ENCODE measurements around the gene TES.
"Not testable (repeated sequence)": the region's sequence is repeated elsewhere in the genome, so short reads cannot be mapped to it uniquely, and the experiment has no call there.

The TES gene

GRCh38 chr7:116242178-116242577 lies 31.8 kb downstream of the TES start:
- Histone ChIP-seq H3K79me2 (ENCODE audit: control insufficient read depth, insufficient read depth, low read length, unreplicated experiment) (no peaks in the 10 kb centered on the region), H3K27me3 (ENCODE audit: insufficient read depth, low read length) (no peaks in the 10 kb centered on the region), H2AFZ (ENCODE audit: low read length, unreplicated experiment) (no peak overlapping the region), H3K27ac (ENCODE audit: low read depth, low read length) (no peak overlapping the region), H3K4me1 (ENCODE audit: control insufficient read depth, insufficient read depth, low read length, unreplicated experiment) (no peaks in the 10 kb centered on the region), H3K36me3 (ENCODE audit: insufficient read depth, low read length) (no peaks in the 10 kb centered on the region), H3K4me3 (ENCODE audit: low read depth, low read length) (no peak overlapping the region)

- Histone ChIP-seq H3K4me3 (ENCODE audit: low read depth, low read length) (no peak overlapping the region), H2AFZ (ENCODE audit: low read length, unreplicated experiment) (no peak overlapping the region), H3K27ac (ENCODE audit: low read depth, low read length) (no peak overlapping the region), H3K79me2 (ENCODE audit: control insufficient read depth, insufficient read depth, low read length, unreplicated experiment) (no peaks in the 10 kb centered on the region), H3K4me1 (ENCODE audit: control insufficient read depth, insufficient read depth, low read length, unreplicated experiment) (no peaks in the 10 kb centered on the region), H3K36me3 (ENCODE audit: insufficient read depth, low read length) (no peaks in the 10 kb centered on the region), H3K27me3 (ENCODE audit: insufficient read depth, low read length) (no peaks in the 10 kb centered on the region)
These were observed 32.4 kb downstream of the TES start for GRCh38 chr7:116242759-116243158.

GRCh38 chr7:116244803-116245202 lies 34.5 kb downstream of the TES start:
- H3K4me3 ChIP-seq (ENCODE audit: low read depth, low read length); H3K27me3 ChIP-seq (ENCODE audit: insufficient read depth, low read length); H3K27ac ChIP-seq (ENCODE audit: low read depth, low read length); H2AFZ ChIP-seq (ENCODE audit: low read length, unreplicated experiment); H3K36me3 ChIP-seq (ENCODE audit: insufficient read depth, low read length); H3K4me1 ChIP-seq (ENCODE audit: control insufficient read depth, insufficient read depth, low read length, unreplicated experiment); H3K79me2 ChIP-seq (ENCODE audit: control insufficient read depth, insufficient read depth, low read length, unreplicated experiment): not testable (repeated sequence)

GRCh38 chr7:116246357-116246756 lies 36.0 kb downstream of the TES start:
- Histone ChIP-seq H3K36me3 (ENCODE audit: insufficient read depth, low read length) (peaks cover 3% of the 10 kb centered on the region; the same call in 1 of the 2 replicates), H3K27me3 (ENCODE audit: insufficient read depth, low read length) (no peaks in the 10 kb centered on the region), H3K4me3 (ENCODE audit: low read depth, low read length) (no peak overlapping the region), H2AFZ (ENCODE audit: low read length, unreplicated experiment) (no peak overlapping the region), H3K27ac (ENCODE audit: low read depth, low read length) (no peak overlapping the region), H3K79me2 (ENCODE audit: control insufficient read depth, insufficient read depth, low read length, unreplicated experiment) (no peaks in the 10 kb centered on the region), H3K4me1 (ENCODE audit: control insufficient read depth, insufficient read depth, low read length, unreplicated experiment) (no peaks in the 10 kb centered on the region)

- Histone ChIP-seq H3K36me3 (ENCODE audit: insufficient read depth, low read length) (peaks cover 3% of the 10 kb centered on the region), H3K4me3 (ENCODE audit: low read depth, low read length) (no peak overlapping the region), H3K27me3 (ENCODE audit: insufficient read depth, low read length) (no peaks in the 10 kb centered on the region), H3K27ac (ENCODE audit: low read depth, low read length) (no peak overlapping the region), H3K79me2 (ENCODE audit: control insufficient read depth, insufficient read depth, low read length, unreplicated experiment) (no peaks in the 10 kb centered on the region), H2AFZ (ENCODE audit: low read length, unreplicated experiment) (no peak overlapping the region), H3K4me1 (ENCODE audit: control insufficient read depth, insufficient read depth, low read length, unreplicated experiment) (peaks cover 1% of the 10 kb centered on the region)
These were observed 39.7 kb downstream of the TES start for GRCh38 chr7:116249969-116250553.

GRCh38 chr7:116251675-116252074 lies 41.3 kb downstream of the TES start:
- Histone ChIP-seq H3K4me1 (ENCODE audit: control insufficient read depth, insufficient read depth, low read length, unreplicated experiment) (peaks cover 3% of the 10 kb centered on the region), H3K4me3 (ENCODE audit: low read depth, low read length) (no peak overlapping the region), H2AFZ (ENCODE audit: low read length, unreplicated experiment) (no peak overlapping the region), H3K27ac (ENCODE audit: low read depth, low read length) (no peak overlapping the region), H3K36me3 (ENCODE audit: insufficient read depth, low read length) (peaks cover 3% of the 10 kb centered on the region), H3K79me2 (ENCODE audit: control insufficient read depth, insufficient read depth, low read length, unreplicated experiment) (no peaks in the 10 kb centered on the region), H3K27me3 (ENCODE audit: insufficient read depth, low read length) (no peaks in the 10 kb centered on the region)

- no peak overlapping the region for H2AFZ ChIP-seq (ENCODE audit: low read length, unreplicated experiment)
- H3K79me2 ChIP-seq (ENCODE audit: control insufficient read depth, insufficient read depth, low read length, unreplicated experiment): no peaks in the 10 kb centered on the region
- peaks cover 3% of the 10 kb centered on the region for H3K36me3 ChIP-seq (ENCODE audit: insufficient read depth, low read length)
- H3K4me1 ChIP-seq (ENCODE audit: control insufficient read depth, insufficient read depth, low read length, unreplicated experiment): peaks cover 3% of the 10 kb centered on the region
- H3K27ac ChIP-seq (ENCODE audit: low read depth, low read length): no peak overlapping the region
- no peaks in the 10 kb centered on the region for H3K27me3 ChIP-seq (ENCODE audit: insufficient read depth, low read length)
- H3K4me3 ChIP-seq (ENCODE audit: low read depth, low read length): no peak overlapping the region
These were observed 41.9 kb downstream of the TES start for GRCh38 chr7:116252249-116252648.

GRCh38 chr7:116257156-116257555 lies 46.8 kb downstream of the TES start:
- no peaks in the 10 kb centered on the region; the same call in none of the 2 replicates for H3K36me3 ChIP-seq (ENCODE audit: insufficient read depth, low read length)
- H3K27ac ChIP-seq (ENCODE audit: low read depth, low read length): no peak overlapping the region
- no peak overlapping the region for H3K4me3 ChIP-seq (ENCODE audit: low read depth, low read length)
- no peaks in the 10 kb centered on the region for H3K27me3 ChIP-seq (ENCODE audit: insufficient read depth, low read length)
- H3K4me1 ChIP-seq (ENCODE audit: control insufficient read depth, insufficient read depth, low read length, unreplicated experiment): peaks cover 22% of the 10 kb centered on the region
- no peaks in the 10 kb centered on the region for H3K79me2 ChIP-seq (ENCODE audit: control insufficient read depth, insufficient read depth, low read length, unreplicated experiment)
- H2AFZ ChIP-seq (ENCODE audit: low read length, unreplicated experiment): no peak overlapping the region

GRCh38 chr7:116258734-116259133 lies 48.4 kb downstream of the TES start:
- Histone ChIP-seq H3K4me3 (ENCODE audit: low read depth, low read length) (no peak overlapping the region), H3K79me2 (ENCODE audit: control insufficient read depth, insufficient read depth, low read length, unreplicated experiment) (no peaks in the 10 kb centered on the region), H3K4me1 (ENCODE audit: control insufficient read depth, insufficient read depth, low read length, unreplicated experiment) (peaks cover 23% of the 10 kb centered on the region), H3K27me3 (ENCODE audit: insufficient read depth, low read length) (no peaks in the 10 kb centered on the region), H3K27ac (ENCODE audit: low read depth, low read length) (peak overlapping the region; percentile 89), H2AFZ (ENCODE audit: low read length, unreplicated experiment) (no peak overlapping the region), H3K36me3 (ENCODE audit: insufficient read depth, low read length) (no peaks in the 10 kb centered on the region; the same call in 1 of the 2 replicates)

GRCh38 chr7:116259156-116259870 lies 49.0 kb downstream of the TES start:
- Histone ChIP-seq H3K27ac (ENCODE audit: low read depth, low read length) (peak overlapping the region; percentile 89), H3K4me3 (ENCODE audit: low read depth, low read length) (no peak overlapping the region), H3K27me3 (ENCODE audit: insufficient read depth, low read length) (no peaks in the 10 kb centered on the region), H3K36me3 (ENCODE audit: insufficient read depth, low read length) (no peaks in the 10 kb centered on the region), H2AFZ (ENCODE audit: low read length, unreplicated experiment) (no peak overlapping the region), H3K4me1 (ENCODE audit: control insufficient read depth, insufficient read depth, low read length, unreplicated experiment) (peaks cover 25% of the 10 kb centered on the region), H3K79me2 (ENCODE audit: control insufficient read depth, insufficient read depth, low read length, unreplicated experiment) (no peaks in the 10 kb centered on the region)

- H3K36me3 ChIP-seq (ENCODE audit: insufficient read depth, low read length): no peaks in the 10 kb centered on the region
- no peaks in the 10 kb centered on the region for H3K27me3 ChIP-seq (ENCODE audit: insufficient read depth, low read length)
- H3K4me3 ChIP-seq (ENCODE audit: low read depth, low read length): no peak overlapping the region
- peak overlapping the region; percentile 89 for H3K27ac ChIP-seq (ENCODE audit: low read depth, low read length)
- no peaks in the 10 kb centered on the region for H3K79me2 ChIP-seq (ENCODE audit: control insufficient read depth, insufficient read depth, low read length, unreplicated experiment)
- H3K4me1 ChIP-seq (ENCODE audit: control insufficient read depth, insufficient read depth, low read length, unreplicated experiment): peaks cover 25% of the 10 kb centered on the region
- H2AFZ ChIP-seq (ENCODE audit: low read length, unreplicated experiment): no peak overlapping the region
These were observed 49.6 kb downstream of the TES start for GRCh38 chr7:116259871-116260440.

All from ACC112 (cell line).